Osteoblast (primary cell): ENCODE data around the gene ICA1L. TPM values are rescaled to one million over a fixed set of nuclear protein-coding genes. Genes with fewer than 3 reads are reported as not detected.
"Not testable (repeated sequence)": the region's sequence is repeated elsewhere in the genome, so short reads cannot be mapped to it uniquely, and the experiment has no call there.

Experiments used
- DNase-seq: peaks from one replicate; pipeline ENCODE4 v3.0.0; 2011; ENCODE audit warnings: low spot score, mixed read lengths; ENCODE audit not compliant: insufficient read length; ENCODE audit errors: missing footprints
- H2AFZ ChIP-seq: 2 replicates; pipeline ENCODE4 v1.6.0; 2011; ENCODE audit warnings: mild to moderate bottlenecking, low read length
- H3K27ac ChIP-seq: 2 replicates; pipeline ENCODE4 v1.5.1; 2011; ENCODE audit warnings: mild to moderate bottlenecking, low read depth, low read length, moderate library complexity
- H3K27me3 ChIP-seq: 2 replicates; pipeline ENCODE4 v1.6.0; 2012; ENCODE audit warnings: mild to moderate bottlenecking, control low read depth, inconsistent platforms, low read length, moderate library complexity; ENCODE audit not compliant: insufficient read depth
- H3K36me3 ChIP-seq: 2 replicates; pipeline ENCODE4 v1.5.1; 2011; ENCODE audit warnings: mild to moderate bottlenecking, low read length, control low read depth, moderate library complexity; ENCODE audit not compliant: insufficient read depth
- H3K4me1 ChIP-seq: 2 replicates; pipeline ENCODE4 v1.5.1; 2011; ENCODE audit warnings: mild to moderate bottlenecking, low read length, control low read depth, moderate library complexity; ENCODE audit not compliant: insufficient read depth
- H3K4me2 ChIP-seq: 2 replicates; pipeline ENCODE4 v1.6.0; 2011; ENCODE audit warnings: mild to moderate bottlenecking, low read length; ENCODE audit not compliant: insufficient read depth
- H3K4me3 ChIP-seq: fragments of 200-600 bp; sonication (generic); 3 replicates; pipeline ENCODE4 v1.5.1; 2012; ENCODE audit warnings: mild to moderate bottlenecking, low read length, inconsistent platforms; ENCODE audit not compliant: insufficient read depth
- H3K79me2 ChIP-seq: 2 replicates; pipeline ENCODE4 v1.6.0; 2012; ENCODE audit warnings: mild to moderate bottlenecking, low read length, control low read depth, inconsistent platforms; ENCODE audit not compliant: insufficient read depth
- H3K9me3 ChIP-seq: 2 replicates; pipeline ENCODE4 v1.5.1; 2011; ENCODE audit warnings: low read depth, low read length, control low read depth
- H4K20me1 ChIP-seq: 2 replicates; pipeline ENCODE4 v1.6.0; 2012; ENCODE audit warnings: mild to moderate bottlenecking, low read length, control low read depth; ENCODE audit not compliant: insufficient read depth
- total RNA-seq: library from RNA; depleted of rRNA; stranded (reverse); fragments of >200 nt; gene quantifications from 2 replicates; pipeline ENCODE4 v1.2.3, GENCODE V29; 2012
- TF ChIP-seq, protein P1 (sequence below): IDR thresholded peaks from 2 replicates; pipeline ENCODE4 v1.5.1; 2011; ENCODE audit warnings: mild to moderate bottlenecking, low read depth, low read length, moderate library complexity; ENCODE audit errors: extremely low read depth

Gene ICA1L
- total RNA-seq, 1 donor: 8.7 TPM

DNA sequence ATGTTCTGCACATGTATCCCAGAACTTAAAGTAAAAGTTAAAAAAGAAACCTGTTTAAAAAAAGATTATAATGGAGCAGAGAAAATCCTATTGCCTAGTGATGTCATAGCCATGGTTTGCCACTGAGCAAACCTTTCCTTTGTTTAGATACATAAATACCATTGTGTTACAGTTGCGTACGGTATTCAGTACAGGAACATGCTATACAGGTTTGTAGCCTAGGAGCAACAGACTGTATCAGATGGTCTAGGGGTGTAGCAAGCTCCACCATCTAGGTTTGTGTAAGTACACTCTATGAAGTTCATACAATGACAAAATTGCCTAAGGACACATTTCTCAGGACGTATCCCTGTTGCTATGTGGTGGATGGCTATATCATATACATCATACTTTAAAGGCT lies 13.0 kb downstream of the ICA1L start:
- Histone ChIP-seq H3K4me1 (no peaks in the 10 kb centered on the region), H3K79me2 (no peaks in the 10 kb centered on the region), H2AFZ (no peak overlapping the region), H3K4me3 (no peak overlapping the region), H3K9me3 (no peaks in the 10 kb centered on the region), H4K20me1 (no peaks in the 10 kb centered on the region), H3K36me3 (no peaks in the 10 kb centered on the region), H3K4me2 (no peak overlapping the region), H3K27ac (no peak overlapping the region), H3K27me3 (no peaks in the 10 kb centered on the region)
- DNase-seq: no peak
- TF ChIP-seq, protein P1, sequence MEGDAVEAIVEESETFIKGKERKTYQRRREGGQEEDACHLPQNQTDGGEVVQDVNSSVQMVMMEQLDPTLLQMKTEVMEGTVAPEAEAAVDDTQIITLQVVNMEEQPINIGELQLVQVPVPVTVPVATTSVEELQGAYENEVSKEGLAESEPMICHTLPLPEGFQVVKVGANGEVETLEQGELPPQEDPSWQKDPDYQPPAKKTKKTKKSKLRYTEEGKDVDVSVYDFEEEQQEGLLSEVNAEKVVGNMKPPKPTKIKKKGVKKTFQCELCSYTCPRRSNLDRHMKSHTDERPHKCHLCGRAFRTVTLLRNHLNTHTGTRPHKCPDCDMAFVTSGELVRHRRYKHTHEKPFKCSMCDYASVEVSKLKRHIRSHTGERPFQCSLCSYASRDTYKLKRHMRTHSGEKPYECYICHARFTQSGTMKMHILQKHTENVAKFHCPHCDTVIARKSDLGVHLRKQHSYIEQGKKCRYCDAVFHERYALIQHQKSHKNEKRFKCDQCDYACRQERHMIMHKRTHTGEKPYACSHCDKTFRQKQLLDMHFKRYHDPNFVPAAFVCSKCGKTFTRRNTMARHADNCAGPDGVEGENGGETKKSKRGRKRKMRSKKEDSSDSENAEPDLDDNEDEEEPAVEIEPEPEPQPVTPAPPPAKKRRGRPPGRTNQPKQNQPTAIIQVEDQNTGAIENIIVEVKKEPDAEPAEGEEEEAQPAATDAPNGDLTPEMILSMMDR: no peak

DNA sequence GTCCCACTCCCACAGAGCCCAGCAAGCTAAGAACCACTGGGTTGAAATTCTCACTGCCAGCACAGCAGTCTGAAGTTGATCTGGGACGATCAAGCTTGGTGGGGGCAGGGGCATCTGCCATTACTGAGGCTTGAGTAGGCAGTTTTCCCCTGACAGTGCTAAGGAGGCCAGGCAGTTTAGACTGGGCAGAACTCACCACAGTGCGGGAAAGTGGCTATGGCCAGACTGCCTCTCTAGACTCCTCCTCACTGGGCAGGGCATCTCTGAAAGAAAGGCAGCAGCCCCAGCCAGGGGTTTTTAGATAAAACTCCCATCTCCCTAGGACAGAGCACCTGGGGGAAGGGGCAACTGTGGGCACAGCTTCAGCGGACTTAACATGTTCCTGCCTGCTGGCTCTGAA lies 22.2 kb downstream of the ICA1L start:
- H3K27ac ChIP-seq, H3K9me3 ChIP-seq, H3K4me2 ChIP-seq, H3K79me2 ChIP-seq, H3K36me3 ChIP-seq, H3K27me3 ChIP-seq, H4K20me1 ChIP-seq, H3K4me1 ChIP-seq, H3K4me3 ChIP-seq, DNase-seq: not testable (repeated sequence)
- peak overlapping the region; percentile 68 for H2AFZ ChIP-seq

DNA sequence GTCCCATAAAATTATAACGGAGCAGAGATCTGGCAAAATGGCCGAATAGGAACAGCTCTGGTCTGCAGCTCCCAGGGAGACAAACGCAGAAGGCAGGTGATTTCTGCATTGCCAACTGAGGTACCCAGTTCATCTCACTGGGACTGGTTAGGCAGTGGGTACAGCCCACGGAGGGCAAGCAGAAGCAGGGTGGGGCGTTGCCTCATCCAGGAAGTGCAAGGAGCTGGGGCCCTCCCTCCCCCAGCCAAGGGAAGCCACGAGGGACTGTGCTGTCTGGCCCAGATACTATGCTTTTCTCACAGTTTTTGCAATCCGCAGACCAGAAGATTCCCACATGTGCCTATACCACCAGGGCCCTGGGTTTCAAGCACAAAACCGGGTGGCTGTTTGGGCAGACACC lies 22.8 kb downstream of the ICA1L start:
- Histone ChIP-seq H3K36me3 (no peaks in the 10 kb centered on the region), H3K4me2 (no peak overlapping the region), H3K4me1 (no peaks in the 10 kb centered on the region), H3K27ac (no peak overlapping the region), H4K20me1 (no peaks in the 10 kb centered on the region), H2AFZ (peak overlapping the region; percentile 68), H3K79me2 (no peaks in the 10 kb centered on the region), H3K27me3 (no peaks in the 10 kb centered on the region), H3K4me3 (no peak overlapping the region), H3K9me3 (no peaks in the 10 kb centered on the region)
- TF ChIP-seq, protein P1: no peak
- no peak for DNase-seq

DNA sequence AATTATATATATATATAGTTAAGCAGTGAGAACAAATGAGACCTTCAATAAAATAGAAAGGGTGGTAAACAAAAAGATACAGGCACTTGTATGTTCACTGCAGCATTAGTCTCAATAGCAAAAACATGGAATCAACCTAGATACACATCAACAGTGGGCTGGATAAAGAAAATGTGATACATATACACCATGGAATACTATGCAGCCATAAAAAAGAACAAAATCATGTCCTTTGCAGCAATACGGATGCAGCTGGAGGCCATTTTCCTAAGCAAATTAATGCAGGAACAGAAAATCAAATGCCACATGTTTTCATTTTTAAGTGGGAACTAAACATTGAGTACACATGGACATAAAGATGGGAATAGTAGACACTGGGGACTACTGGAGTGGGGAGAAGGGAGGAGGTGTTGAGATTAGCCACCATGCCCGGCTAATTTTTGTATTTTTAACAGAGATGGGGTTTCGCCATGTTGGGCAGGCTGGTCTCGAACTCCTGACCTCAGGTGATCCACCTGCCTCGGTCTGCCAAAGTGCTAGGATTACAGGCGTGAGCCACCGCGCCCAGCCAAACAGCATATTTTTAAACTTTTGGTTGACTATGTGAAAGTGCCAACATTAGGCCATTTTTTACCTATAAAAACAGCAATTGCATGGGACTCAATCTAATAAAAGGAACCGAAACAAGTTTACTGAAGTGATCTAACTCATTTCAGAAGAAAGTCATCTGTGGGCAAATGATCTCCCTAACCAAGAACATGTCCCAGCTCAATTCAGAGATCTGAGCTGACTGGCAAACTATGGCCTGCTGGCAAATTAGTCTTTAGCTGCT lies 23.7 kb downstream of the ICA1L start:
- Histone ChIP-seq H3K9me3 (no peaks in the 10 kb centered on the region), H3K36me3 (no peaks in the 10 kb centered on the region), H3K4me3 (no peak overlapping the region), H4K20me1 (no peaks in the 10 kb centered on the region), H3K79me2 (no peaks in the 10 kb centered on the region), H3K27me3 (no peaks in the 10 kb centered on the region), H3K4me1 (no peaks in the 10 kb centered on the region), H3K4me2 (no peak overlapping the region), H3K27ac (no peak overlapping the region), H2AFZ (no peak overlapping the region)
- TF ChIP-seq, protein P1: no peak
- no peak for DNase-seq
